ENCODE results near the gene NCAM1. TPM values are rescaled to one million over a fixed set of nuclear protein-coding genes. Genes with fewer than 3 reads are reported as not detected.
"Not testable (repeated sequence)": the region's sequence is repeated elsewhere in the genome, so short reads cannot be mapped to it uniquely, and the experiment has no call there.

Gene NCAM1
- total RNA-seq, 1 donor from 2014 or later = 0.60 TPM

DNA sequence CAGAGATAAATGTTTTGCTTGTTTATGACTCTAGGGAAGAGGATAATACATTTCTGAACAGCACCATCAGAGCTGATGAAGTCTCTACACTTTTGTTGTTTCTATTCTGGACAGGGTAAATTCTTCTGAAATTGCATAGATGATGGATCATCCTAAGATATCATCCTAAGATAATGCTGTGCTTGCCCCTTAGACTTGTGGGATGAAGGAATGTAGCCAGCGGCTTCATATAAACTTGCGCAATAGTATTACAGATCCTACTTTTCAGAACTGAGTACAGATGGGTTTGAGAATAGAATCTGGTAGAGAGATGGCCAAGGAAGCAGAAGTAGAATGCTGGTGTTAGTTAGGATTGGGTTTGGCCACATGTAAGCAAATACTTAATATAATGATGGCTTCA lies 61.0 kb downstream of the NCAM1 start:
- no peak for ATAC-seq

DNA sequence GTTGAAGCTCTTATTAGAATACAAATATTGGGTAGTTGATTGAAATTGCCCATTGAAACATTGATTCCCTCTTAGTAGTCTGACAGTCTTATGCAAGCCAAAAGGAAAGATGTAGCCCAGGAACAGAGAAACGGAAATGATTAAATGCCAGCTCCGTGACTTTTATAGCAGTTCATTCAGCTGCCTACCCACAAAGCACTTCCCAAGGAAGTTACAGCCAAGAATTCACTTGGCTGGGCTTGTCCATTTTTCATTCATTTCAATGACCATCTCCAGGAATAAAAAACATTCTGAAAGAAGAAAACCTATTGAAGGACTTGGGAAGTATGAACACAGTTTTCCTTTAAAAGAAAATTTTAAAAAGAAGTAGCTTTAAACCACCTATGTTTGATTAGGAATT lies 62.0 kb downstream of the NCAM1 start:
- no peak for ATAC-seq

DNA sequence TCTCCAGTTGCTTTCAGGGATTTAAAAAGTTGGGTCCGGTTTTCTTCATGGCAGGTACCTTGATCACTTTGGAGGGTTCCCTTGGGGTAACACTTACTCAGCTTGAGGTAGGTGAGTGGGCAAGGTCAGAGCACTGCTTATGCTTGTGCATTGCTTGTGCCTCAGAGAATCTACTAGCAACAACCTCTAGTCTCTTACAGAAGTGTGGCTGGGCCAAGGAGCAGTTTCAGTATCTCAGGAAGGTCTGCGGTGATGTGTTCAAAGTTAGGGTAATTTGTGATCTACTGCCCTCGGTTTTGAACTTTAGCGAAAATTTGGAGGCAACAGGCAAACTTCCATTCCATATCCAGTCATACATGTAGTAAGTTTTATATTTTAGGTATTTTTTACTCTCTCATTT lies 62.8 kb downstream of the NCAM1 start:
- no peak for ATAC-seq

DNA sequence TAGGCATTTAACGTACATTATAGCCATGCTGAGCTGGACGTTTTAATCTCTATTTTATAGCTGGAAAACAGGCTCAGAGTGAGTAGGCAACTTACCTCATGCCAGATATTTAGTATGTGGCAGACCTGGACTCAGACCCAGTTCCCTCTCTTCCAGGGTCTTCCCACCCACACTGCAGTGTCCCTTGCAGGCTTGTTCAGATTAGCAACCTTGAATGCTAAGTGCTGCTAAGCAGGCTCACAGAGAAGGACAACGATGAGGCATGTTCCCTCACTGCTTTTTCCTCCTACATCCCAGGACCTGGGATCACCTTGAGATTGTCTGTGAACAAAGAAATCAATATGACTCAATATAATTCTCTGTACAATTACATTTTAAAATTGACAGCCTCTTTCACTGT lies 65.6 kb downstream of the NCAM1 start:
- no peak for ATAC-seq

DNA sequence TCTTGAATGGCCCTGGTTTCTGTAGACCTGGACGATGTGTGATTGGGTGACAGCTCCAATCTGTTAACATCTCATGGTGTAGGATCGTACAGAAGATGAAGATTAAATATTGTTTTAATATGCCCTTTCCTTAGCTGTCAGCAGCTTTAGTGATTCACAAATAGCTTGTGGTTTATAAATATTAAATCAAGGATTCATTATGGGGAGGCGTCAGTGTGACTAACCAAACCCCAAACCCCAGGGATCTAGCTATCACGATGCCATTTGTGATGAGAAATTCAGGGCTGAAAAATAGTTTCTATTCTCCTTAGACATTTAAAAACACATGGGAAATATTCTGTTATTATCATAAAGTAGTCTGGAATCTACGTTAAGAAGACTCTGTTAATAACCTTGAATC lies 73.4 kb downstream of the NCAM1 start:
- no peak for ATAC-seq

DNA sequence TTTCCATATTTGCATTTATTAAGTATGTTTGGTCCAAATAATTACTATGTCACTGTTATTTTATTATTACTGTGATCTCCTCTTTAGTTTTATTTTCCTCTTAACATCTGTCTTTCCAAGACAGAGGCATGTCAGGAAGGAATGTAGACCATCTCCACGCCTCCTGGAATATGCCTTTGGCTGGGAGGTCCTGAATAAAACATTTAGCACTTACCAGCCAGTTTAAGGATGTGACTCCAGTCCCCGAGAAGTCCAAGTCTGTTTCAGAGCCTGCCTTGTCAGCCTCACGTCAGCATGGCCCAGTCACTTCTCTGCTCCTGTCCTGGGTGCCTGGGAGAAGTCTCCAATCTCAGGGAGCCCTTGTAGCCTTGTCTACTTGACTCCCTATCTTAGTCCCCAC lies 74.5 kb downstream of the NCAM1 start:
- no peak for ATAC-seq

DNA sequence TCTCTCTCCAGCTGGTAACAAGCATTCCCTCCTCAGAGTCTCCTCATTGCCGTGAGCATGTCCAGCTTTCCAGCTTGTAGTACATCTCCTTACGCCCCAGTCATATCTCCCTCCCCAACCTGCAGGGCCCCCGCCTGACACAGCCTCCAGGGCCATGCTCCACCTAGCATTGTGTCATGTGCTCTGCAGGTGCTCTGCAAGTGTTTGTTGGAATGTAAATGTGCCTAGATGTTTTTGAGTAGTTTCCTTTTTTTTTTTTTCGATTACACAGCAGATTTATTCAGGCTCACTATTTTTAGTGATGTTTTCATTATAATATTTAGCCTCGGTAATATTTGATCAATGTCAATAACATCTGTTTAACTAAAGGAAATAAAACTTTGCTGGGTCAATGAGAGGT lies 82.5 kb downstream of the NCAM1 start:
- no peak for ATAC-seq

DNA sequence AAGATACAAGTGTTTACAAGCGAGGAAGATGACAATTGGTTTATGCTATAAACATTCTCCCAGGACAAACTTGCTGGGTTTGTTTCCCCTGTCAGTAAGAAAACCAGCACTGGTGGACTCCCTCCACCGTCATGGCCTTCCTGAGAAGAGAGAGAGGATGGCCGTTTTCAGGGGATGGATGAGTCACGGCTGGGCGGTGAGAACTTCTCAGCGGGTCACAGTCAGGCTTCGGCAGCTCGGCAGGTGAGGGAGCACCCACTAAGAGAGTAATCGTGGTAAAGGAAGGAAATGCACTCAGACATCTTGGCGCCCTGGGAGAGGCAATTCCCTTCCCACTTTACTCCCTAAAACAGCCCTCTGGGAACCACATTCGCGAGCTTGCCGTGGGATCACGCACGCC lies 83.9 kb downstream of the NCAM1 start:
- no peak for ATAC-seq

DNA sequence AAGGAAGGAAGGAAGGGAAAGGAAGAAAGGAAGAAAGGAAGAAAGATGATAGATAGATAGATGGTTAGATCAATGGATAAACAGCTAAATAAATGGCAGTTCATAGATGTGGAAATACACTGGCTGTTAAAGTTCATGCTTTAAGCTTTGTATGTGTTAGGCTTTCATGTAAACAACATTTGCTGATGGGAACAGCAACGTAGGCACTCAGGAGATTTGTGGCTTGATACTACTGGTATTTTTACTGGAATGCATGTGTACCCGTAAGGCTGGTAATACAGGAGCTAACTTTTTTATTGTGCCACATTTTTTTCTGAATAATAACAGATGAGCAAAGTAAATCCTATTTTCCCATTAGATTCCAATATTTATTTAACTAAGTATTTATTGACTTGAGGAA lies 85.6 kb downstream of the NCAM1 start:
- ATAC-seq = no peak

DNA sequence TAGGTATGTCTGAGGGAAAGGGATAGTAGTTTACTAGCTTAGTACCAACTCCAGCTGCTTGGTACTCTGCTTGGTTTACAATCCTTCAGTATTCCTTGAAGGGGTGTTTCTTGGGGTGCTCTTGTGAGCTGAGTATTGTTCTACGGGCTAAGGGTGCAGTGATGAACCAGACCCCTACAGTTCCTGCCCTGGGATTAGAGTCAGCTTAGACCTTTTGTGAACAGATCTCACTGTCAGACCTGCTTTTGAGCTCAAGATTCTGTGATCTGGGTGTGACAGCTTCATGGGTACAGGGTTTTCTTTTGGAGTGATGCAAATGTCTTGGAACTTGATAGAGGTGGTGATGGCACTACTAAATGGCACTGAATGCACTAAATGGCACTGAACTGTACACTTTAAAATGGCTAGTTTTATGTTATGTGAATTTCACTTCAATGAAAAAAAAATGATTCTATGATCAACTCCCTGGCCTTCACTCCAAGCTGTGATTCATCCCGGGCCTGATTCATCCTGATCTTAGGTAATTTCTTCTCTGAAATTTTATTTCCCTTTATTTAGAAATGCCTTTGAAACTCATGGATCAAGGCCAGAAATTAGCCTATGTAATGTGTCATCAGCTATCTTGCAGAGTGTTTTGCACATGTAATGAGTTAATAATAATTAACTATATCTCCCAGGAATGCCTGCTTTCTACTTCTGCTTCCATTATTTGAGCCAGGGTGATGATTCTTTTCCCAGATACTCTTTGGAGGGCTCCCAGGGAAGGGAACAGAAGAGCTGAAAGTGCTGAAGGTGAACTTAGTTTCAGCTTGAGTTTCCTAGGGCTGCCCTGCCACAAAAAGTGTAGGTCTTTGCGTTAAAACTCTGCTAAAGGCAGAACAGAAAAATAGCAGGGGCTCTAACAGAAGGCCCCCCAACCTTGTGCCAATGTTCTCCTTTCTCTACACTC lies 87.9 kb downstream of the NCAM1 start:
- peak; percentile 85 for ATAC-seq

DNA sequence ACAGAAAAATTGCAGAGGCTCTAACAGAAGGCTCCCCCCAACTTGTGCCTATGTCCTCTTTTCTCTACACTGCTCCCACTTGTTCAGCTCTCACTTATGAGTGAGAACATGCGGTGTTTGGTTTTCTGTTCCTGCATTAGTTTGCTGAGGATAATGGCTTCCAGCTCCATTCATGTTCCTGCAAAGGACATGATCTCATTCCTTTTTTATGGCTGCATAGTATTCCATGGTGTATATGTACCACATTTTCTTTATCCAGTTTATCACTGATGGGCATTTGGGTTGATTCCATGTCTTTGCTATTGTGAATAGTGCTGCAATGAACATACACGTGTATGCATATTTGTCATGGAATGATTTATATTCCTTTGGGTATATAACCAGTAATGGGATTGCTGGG lies 91.8 kb downstream of the NCAM1 start:
- ATAC-seq = not testable (repeated sequence)

DNA sequence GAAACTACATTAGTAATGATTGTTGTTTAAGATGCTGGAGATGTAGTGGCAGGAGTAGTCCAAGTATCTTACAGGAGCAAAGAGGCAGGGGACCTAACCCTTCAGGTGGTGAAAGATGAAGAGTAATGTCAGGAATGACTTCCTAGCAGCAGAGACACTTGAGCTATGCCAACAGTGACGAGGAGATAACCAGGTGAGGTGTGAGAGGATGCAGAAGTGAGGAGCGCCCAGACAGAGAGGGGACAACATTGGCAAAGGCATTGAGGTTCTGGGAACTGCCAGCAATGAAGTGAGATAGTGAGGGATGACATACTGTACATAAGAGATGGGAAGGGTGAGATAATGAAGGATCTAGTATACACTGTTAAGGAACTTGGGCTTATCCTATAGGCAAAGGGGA lies 95.8 kb downstream of the NCAM1 start:
- ATAC-seq = no peak

DNA sequence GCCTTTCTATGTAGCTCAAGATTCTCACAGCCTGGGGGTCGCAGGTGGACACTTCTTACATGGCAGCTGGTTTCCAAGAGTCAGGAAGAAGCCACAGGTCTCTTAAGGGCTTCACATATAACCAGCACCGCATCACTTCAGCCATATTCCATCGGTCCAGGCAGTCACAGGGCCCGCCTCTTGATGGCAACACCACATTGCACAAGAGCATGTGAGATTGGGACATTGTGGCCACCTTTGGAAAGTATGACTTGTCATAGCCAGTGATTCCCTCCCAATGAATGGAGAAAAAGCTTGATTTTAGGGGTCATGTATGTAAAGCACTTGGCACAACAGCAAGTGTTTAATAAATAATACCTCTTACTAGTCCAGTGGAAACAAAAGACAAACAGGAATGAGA lies 98.3 kb downstream of the NCAM1 start:
- ATAC-seq = no peak

DNA sequence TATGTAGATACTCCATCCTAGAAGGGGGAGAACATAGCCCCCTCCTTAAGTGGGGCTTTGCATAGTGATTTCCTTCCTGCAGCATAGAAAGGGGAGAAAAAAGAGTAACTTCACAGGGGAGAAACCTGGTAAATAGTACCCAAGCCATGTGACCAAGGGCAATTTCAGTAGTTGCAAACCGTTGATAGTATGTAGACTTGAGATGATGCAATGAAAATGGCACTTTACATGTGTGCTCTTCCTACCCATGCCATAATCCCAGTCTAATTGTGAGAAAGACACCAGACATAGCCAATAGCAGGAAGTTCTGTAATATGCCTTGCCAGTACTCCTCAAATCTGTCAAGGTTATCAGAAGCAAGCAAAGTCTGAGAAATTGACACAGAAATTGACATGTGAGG lies 104.1 kb downstream of the NCAM1 start:
- ATAC-seq = no peak

DNA sequence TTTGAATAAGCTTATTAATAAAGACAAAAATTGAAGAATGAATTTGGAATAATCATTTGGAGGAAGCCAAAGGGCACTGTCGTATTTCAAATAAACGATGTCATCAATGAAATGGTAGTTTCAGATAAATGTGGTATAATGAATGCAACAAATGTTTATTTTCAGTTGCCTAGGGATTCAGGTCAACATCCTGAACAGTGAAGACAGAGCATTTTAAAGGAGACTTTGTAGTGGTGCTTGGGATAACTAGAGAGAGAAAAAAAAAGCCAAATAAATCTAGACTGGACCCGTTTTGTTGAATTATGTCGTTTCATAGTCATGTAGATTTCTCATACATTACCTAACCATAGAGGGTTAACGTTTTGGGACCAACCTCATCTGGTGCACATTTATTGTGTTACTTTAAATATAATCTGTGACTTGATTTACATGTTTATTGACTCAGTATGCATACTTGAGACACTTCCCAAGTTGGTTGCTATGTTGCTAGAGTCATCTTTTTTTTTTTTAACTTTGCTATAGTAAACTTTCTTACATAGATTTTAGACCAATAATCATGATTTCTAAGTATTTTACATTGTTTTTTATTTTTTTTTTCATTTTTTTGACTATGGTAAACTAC lies 111.1 kb downstream of the NCAM1 start:
- no peak for ATAC-seq

DNA sequence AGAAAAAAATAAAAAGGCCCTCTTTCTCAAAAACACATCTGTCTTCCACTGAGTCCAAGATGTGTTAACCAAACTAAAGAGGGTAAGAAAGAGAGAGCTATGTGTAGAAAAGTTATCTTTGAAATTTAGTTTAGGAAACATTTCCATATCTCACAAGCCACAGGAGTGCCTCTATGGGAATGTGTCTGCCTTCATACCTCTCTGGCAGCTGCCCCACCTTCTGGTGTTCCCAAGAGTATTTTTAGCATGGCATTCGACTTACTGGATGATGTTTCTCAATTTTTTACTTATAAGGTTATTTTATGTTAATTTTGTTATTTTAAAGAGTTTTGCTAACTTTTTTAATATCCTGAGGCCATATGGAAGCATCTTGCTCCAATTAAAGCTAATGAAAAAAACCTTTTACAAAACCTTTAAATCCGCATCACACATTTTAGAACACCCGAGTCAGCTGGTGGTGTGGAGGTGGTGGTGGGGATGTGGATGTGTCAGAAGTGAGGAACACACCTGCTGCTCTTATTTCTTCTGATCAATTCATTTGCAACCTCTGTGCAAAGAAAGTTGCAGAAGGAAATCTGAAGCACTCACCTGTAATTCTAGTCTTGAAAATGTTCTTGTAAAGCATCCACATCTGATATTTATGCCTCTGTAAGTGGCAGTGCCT lies 112.2 kb downstream of the NCAM1 start:
- ATAC-seq = no peak

DNA sequence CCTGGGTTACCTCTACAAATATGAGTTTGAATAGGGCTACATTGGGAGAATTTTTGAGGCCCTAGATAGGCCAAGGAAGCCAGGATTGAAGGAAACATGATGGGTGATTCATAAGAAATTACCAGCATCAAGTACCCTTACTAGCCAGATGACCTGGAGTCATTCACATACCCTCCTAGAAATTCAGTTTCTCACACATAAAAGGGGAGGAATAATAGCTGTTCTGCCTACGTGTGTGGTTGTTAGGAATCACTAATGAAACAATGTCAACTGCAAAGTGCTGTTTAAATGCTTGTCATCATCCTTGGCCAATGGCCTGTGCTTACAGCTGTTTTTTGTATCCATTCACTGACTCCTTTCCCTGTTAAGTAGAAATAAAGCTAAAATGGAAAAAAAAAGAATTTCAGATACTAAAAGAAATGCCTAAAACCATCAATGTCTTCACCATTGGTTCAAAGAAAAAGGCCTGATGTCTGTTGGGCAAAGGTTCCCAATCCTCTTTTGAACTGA lies 114.4 kb downstream of the NCAM1 start:
- no peak for ATAC-seq

DNA sequence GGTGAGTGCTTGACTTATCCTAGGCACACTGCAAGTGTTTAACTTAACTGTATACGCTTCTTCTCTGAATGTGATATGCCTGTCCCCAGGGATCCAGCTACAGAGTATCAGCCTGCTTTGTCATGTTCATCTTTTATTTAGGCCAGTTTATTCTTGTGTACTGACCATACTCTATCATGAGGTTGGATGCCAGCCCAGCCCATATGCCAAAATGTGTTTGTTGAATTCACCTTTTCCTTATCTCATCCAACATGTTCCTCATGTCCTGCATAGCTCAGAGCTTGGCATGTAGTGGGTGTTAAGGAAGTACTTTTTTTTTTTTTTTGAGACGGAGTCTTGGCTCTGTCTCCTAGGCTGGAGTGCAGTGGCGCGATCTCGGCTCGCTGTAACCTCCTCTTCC lies 116.2 kb downstream of the NCAM1 start:
- ATAC-seq = no peak

DNA sequence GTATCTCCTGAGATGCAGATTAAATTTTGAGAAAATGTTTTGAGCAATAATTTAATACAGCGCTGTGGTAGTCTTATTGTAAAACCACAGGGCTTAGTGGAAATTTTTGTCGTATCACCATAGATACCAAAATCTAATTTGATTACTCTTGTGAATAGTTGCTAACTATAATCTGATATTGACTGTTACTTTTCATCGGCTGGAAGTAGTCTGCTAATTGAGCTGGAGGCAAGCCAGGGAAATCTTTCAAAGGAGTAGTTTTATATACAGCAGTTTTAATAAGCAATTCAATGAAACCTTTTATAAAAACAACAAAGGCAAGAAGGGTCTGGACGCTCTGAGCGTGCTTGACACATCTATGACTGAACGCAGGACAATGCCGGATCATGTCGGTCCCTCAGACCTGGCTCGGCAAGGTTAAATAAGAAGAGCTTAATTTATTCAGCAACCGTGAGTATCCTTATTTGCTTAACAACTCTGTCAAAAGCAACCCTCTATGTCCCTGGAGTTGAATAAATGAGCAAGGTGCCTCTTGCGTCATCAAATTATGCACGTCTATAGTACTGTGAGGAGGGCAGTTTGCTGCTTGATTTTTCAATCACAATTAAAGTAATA lies 121.2 kb downstream of the NCAM1 start:
- ATAC-seq = peak; percentile 29

DNA sequence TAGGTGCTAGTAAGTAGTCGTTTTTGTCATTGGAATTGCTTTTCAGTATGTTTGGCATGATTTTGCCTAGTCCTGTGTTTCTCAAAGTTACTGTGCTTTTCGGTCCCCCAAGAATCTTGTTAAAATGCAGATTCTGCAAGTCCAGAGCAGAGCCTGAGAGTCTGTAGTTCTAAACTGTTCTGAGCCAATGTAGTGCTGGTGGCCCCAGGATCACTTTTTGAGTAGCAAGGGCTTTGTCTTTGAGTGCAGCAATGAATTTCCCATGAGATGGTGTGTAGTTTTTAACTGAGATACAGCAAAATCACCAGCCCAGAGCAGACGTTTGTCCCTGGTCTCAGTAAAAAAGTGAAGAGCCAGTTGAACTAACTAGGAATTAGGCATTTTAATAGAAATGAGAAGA lies 122.4 kb downstream of the NCAM1 start:
- no peak for ATAC-seq

DNA sequence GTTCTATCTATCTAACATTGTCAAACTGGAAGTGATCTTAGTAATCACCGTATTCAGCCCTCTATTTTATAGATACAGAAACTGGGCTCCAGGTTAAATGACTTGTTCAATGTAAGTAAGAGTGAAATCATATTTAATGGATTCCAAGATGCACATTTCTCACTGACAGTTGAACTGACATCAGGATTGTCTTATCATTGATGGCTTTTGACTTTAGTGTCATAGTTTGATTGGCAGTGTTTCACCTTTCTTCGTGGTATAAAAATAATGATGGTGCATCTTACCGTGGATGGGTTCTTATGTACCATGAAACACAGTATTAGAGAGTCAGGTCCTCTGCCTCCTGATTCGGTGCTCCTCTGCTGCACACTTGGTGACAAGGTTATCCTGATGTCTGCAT lies 123.1 kb downstream of the NCAM1 start:
- ATAC-seq = no peak

DNA sequence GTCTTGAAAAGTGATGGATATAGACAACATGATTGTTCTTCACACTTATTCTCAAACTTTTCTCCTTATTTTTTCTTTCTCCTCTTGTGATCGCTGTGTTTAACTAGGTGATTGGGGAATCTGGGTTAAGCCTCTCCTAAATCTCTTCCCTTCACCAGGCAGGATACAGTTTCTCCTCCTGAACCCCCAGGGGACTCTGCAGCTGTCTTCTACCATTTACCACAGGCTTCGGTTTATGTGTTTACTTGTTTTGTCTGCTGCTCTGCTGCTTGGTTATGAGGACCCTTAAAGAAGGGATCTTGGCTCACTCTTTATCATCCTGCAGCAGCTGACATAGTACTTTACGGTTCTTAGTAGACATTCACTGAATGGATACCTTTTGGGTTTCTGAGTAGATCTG lies 124.2 kb downstream of the NCAM1 start:
- ATAC-seq = no peak

DNA sequence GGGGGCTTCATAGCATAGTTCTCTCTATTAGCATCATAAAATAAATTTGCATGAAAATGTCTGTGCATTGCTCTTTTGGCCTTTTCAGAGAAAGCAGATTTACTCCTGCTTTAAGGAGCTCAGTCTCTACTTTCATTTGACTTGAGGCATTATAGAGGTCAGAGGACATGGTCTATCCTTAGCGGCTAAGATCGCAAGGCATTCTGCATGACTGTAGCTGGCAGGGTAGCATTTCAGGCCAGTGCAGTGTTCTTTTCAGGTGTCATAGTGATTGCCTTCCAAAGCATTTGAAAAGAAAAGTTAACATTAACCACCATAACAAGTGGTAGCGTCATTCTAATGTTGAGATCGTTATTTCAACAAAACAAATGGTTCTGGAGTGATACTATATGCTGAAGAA lies 126.5 kb downstream of the NCAM1 start:
- no peak for ATAC-seq
